Fibroblast of skin of scalp (primary cell): ENCODE results near the gene ZNF546.
"Not testable (repeated sequence)": the region's sequence is repeated elsewhere in the genome, so short reads cannot be mapped to it uniquely, and the experiment has no call there.

Experiments
- DNase-seq: peaks from one replicate; pipeline ENCODE4 v3.0.0-alpha.2; 2013

ZNF546 gene

GRCh38 chr19:39986643-39987042, 10.2 kb upstream of the ZNF546 start:
- DNase-seq, result no peak

GRCh38 chr19:39987167-39987566, 9.7 kb upstream of the ZNF546 start:
- no peak for DNase-seq

- DNase-seq, result no peak
Measured at GRCh38 chr19:39987596-39987995, 9.3 kb upstream of the ZNF546 start.

- no peak for DNase-seq
Measured at GRCh38 chr19:39993605-39994004, 3.3 kb upstream of the ZNF546 start.

- no peak for DNase-seq
Measured at GRCh38 chr19:39994361-39994760, 2.5 kb upstream of the ZNF546 start.

GRCh38 chr19:39995794-39996193, 1.1 kb upstream of the ZNF546 start:
- no peak for DNase-seq

- peak; percentile 66 for DNase-seq
Measured at GRCh38 chr19:39996218-39996810, 546 bp upstream of the ZNF546 start.

GRCh38 chr19:39997638-39998216, 867 bp downstream of the ZNF546 start:
- no peak for DNase-seq

- no peak for DNase-seq
Measured at GRCh38 chr19:39998501-39998900, 1.6 kb downstream of the ZNF546 start.

GRCh38 chr19:40005691-40006272, 8.9 kb downstream of the ZNF546 start:
- DNase-seq, result no peak

- DNase-seq, result peak; percentile 67
Measured at GRCh38 chr19:40006273-40006691, 9.4 kb downstream of the ZNF546 start.

GRCh38 chr19:40009674-40010073, 12.8 kb downstream of the ZNF546 start:
- no peak for DNase-seq

- no peak for DNase-seq
Measured at GRCh38 chr19:40013991-40014390, 17.1 kb downstream of the ZNF546 start.

- DNase-seq, result no peak
Measured at GRCh38 chr19:40023969-40024368, 27.1 kb downstream of the ZNF546 start.

- DNase-seq, result no peak
Measured at GRCh38 chr19:40025938-40026596, 29.2 kb downstream of the ZNF546 start.

GRCh38 chr19:40026597-40026970, 29.7 kb downstream of the ZNF546 start:
- no peak for DNase-seq

- no peak for DNase-seq
Measured at GRCh38 chr19:40033989-40034560, 37.2 kb downstream of the ZNF546 start.

- peak; percentile 8 for DNase-seq
Measured at GRCh38 chr19:40035996-40036395, 39.1 kb downstream of the ZNF546 start.

GRCh38 chr19:40038047-40038446, 41.2 kb downstream of the ZNF546 start:
- not testable (repeated sequence) for DNase-seq

- not testable (repeated sequence) for DNase-seq
Measured at GRCh38 chr19:40041718-40042117, 44.9 kb downstream of the ZNF546 start.

- no peak for DNase-seq
Measured at GRCh38 chr19:40053491-40053890, 56.6 kb downstream of the ZNF546 start.

GRCh38 chr19:40054632-40055031, 57.8 kb downstream of the ZNF546 start:
- DNase-seq, result no peak

GRCh38 chr19:40055049-40055448, 58.2 kb downstream of the ZNF546 start:
- DNase-seq, result no peak
